PC-3 (cell line): ENCODE results near the gene AMN.

ENCODE experiments used
- EZH2 ChIP-seq: fragments of 300-600 bp; sonication (generic); IDR thresholded peaks from one replicate; pipeline ENCODE4 v1.6.1; 2017; ENCODE audit warnings: antibody characterized with exemption, mild to moderate bottlenecking, low read length; ENCODE audit not compliant: unreplicated experiment
- TF ChIP-seq, protein P1 (sequence below): fragments of 300-600 bp; sonication (generic); conservative IDR thresholded peaks from 2 replicates; pipeline ENCODE4 v1.5.1; 2017; ENCODE audit warnings: antibody characterized with exemption, low read depth, mild to moderate bottlenecking, low read length

DNA sequence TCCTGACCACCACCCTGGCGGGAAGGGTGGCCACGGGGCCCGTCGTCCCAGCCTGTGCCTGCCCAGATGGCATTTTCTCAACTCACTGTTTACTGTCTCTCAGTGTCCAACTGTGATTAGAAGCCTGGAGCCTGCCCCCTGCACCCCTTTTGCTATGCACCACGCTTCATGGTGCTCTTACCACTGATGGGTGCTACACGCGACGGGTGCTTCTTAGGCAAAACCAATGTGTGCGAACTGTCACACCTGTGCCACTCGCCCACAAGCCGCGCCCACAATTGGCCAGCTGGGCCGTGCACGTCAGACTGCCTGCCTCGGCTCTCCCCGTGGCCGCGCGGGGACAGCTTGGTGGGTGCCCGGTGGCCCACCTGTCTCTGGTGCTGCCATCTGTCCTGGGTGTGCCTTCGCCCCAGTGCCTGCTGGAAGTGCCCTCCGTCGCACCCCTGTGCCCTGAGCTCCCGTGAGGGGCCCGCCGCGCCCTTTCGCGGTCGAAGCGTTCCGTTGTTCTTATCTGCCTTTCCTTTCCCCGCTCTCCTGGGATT is 15.1 kb upstream of the AMN start:
- TF ChIP-seq, protein P1, sequence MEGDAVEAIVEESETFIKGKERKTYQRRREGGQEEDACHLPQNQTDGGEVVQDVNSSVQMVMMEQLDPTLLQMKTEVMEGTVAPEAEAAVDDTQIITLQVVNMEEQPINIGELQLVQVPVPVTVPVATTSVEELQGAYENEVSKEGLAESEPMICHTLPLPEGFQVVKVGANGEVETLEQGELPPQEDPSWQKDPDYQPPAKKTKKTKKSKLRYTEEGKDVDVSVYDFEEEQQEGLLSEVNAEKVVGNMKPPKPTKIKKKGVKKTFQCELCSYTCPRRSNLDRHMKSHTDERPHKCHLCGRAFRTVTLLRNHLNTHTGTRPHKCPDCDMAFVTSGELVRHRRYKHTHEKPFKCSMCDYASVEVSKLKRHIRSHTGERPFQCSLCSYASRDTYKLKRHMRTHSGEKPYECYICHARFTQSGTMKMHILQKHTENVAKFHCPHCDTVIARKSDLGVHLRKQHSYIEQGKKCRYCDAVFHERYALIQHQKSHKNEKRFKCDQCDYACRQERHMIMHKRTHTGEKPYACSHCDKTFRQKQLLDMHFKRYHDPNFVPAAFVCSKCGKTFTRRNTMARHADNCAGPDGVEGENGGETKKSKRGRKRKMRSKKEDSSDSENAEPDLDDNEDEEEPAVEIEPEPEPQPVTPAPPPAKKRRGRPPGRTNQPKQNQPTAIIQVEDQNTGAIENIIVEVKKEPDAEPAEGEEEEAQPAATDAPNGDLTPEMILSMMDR, result no peak
- no peak for TF ChIP-seq EZH2
